ENCODE results near the gene CYP1A1. TPM values are rescaled to one million over a fixed set of nuclear protein-coding genes. Genes with fewer than 3 reads are reported as not detected.

Gene CYP1A1
- total RNA-seq, 1 donor from 2014 or later = 0.26 TPM

- no peak for FAIRE-seq
- TF ChIP-seq, protein P1, sequence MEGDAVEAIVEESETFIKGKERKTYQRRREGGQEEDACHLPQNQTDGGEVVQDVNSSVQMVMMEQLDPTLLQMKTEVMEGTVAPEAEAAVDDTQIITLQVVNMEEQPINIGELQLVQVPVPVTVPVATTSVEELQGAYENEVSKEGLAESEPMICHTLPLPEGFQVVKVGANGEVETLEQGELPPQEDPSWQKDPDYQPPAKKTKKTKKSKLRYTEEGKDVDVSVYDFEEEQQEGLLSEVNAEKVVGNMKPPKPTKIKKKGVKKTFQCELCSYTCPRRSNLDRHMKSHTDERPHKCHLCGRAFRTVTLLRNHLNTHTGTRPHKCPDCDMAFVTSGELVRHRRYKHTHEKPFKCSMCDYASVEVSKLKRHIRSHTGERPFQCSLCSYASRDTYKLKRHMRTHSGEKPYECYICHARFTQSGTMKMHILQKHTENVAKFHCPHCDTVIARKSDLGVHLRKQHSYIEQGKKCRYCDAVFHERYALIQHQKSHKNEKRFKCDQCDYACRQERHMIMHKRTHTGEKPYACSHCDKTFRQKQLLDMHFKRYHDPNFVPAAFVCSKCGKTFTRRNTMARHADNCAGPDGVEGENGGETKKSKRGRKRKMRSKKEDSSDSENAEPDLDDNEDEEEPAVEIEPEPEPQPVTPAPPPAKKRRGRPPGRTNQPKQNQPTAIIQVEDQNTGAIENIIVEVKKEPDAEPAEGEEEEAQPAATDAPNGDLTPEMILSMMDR (IDR thresholded peaks at IDR 0.05; ENCODE audit: insufficient read depth, low read length, severe bottlenecking) = no peak
- Histone ChIP-seq H3K4me3 (ENCODE audit: low read depth, low read length) (peak overlapping the region; percentile 45), H3K36me3 (ENCODE audit: control insufficient read depth, insufficient read depth, low read length) (no peaks in the 10 kb centered on the region), H3K27me3 (ENCODE audit: control insufficient read depth, insufficient read depth, low read length) (peaks cover 6% of the 10 kb centered on the region)
- no peak for DNase-seq (ENCODE audit: low read depth)
Measured at GRCh38 chr15:74725845-74726773, 781 bp upstream of the CYP1A1 start.

- DNase-seq (ENCODE audit: low read depth) (no peak), FAIRE-seq (no peak)
- TF ChIP-seq, protein P1 (IDR thresholded peaks at IDR 0.05; ENCODE audit: insufficient read depth, low read length, severe bottlenecking) = no peak
- Histone ChIP-seq H3K36me3 (ENCODE audit: control insufficient read depth, insufficient read depth, low read length) (no peaks in the 10 kb centered on the region), H3K4me3 (ENCODE audit: low read depth, low read length) (no peak overlapping the region), H3K27me3 (ENCODE audit: control insufficient read depth, insufficient read depth, low read length) (peaks cover 6% of the 10 kb centered on the region)
Measured at GRCh38 chr15:74724570-74725224, 631 bp downstream of the CYP1A1 start.

DNA sequence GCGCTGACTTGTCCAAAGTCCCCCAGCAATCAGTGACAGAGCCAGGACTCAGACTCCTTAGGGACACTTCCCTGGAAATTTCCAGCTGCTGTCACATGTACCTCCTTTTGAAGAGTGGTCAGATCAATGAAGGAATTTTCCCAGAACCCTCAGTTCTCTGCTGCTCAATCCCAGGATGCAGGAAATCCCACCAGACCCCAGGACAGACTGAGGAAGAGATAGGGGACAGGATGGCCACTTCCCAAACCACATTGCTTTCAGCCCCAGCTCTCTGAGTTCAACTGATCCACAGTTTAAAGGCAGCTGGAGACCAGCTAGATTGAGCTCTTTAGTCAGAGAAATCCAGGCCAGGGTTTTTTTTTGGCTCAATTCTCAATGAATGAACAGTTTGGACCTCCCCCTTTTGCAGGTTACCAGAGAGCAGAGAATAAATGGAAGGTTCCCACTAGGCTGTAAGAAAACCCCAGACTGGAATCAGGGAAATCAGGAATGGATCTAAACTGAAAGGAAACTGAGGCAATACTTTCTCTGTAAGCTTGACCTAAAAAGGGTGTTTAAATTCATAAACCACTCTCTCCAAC is 1.5 kb downstream of the CYP1A1 start:
- Histone ChIP-seq H3K27me3 (ENCODE audit: control insufficient read depth, insufficient read depth, low read length) (peaks cover 6% of the 10 kb centered on the region), H3K36me3 (ENCODE audit: control insufficient read depth, insufficient read depth, low read length) (no peaks in the 10 kb centered on the region), H3K4me3 (ENCODE audit: low read depth, low read length) (no peak overlapping the region)
- peak; percentile 23 for FAIRE-seq
- TF ChIP-seq, protein P1 (IDR thresholded peaks at IDR 0.05; ENCODE audit: insufficient read depth, low read length, severe bottlenecking) = no peak
- peak; percentile 55 for DNase-seq (ENCODE audit: low read depth)

DNA sequence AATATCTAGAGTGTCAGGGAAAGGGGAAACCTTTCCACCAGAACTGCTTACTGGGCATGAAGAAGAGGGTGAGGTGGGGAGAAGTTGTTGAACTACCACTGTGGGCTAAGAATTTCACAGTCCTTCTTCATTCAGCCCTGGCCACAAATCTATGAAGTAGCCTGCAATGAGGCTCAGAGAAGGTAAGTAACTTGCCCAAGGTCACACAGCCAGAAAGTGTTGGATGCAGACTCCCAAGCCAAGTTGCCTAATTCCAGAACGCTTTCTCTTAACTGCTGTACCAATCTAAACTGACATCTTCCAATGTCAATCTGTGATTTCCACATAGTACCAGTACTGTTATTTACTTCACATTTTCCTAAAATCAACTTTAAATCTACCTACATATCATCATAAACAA is 2.1 kb downstream of the CYP1A1 start:
- FAIRE-seq = no peak
- no peak for DNase-seq (ENCODE audit: low read depth)
- Histone ChIP-seq H3K4me3 (ENCODE audit: low read depth, low read length) (no peak overlapping the region), H3K36me3 (ENCODE audit: control insufficient read depth, insufficient read depth, low read length) (no peaks in the 10 kb centered on the region), H3K27me3 (ENCODE audit: control insufficient read depth, insufficient read depth, low read length) (peaks cover 6% of the 10 kb centered on the region)
- TF ChIP-seq, protein P1 (IDR thresholded peaks at IDR 0.05; ENCODE audit: insufficient read depth, low read length, severe bottlenecking) = no peak

DNA sequence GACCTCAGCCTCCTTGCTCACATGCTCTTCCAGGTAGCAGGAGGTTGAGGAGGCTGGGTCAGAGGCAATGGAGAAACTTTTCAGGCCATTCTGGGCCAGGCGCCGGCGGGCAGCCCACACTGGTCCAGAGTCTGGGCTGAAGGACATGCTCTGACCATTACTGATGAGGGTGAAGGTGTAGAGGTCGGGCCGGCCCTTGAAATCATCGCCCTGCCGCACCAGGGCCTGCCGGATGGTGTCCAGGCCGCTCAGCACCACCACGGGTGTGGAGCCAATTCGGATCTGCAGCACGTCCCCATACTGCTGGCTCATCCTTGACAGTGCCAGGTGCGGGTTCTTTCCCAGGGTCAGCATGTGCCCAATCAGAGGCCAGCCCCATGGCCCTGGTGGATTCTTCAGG is 2.7 kb downstream of the CYP1A1 start:
- Histone ChIP-seq H3K27me3 (ENCODE audit: control insufficient read depth, insufficient read depth, low read length) (peaks cover 4% of the 10 kb centered on the region), H3K36me3 (ENCODE audit: control insufficient read depth, insufficient read depth, low read length) (no peaks in the 10 kb centered on the region), H3K4me3 (ENCODE audit: low read depth, low read length) (no peak overlapping the region)
- DNase-seq (ENCODE audit: low read depth) (no peak), FAIRE-seq (no peak)
- TF ChIP-seq, protein P1 (IDR thresholded peaks at IDR 0.05; ENCODE audit: insufficient read depth, low read length, severe bottlenecking) = no peak

All from bronchial epithelial cell (primary cell).